ENCODE data around the gene FAM83G.
"Not testable (repeated sequence)": the region's sequence is repeated elsewhere in the genome, so short reads cannot be mapped to it uniquely, and the experiment has no call there.

DNA sequence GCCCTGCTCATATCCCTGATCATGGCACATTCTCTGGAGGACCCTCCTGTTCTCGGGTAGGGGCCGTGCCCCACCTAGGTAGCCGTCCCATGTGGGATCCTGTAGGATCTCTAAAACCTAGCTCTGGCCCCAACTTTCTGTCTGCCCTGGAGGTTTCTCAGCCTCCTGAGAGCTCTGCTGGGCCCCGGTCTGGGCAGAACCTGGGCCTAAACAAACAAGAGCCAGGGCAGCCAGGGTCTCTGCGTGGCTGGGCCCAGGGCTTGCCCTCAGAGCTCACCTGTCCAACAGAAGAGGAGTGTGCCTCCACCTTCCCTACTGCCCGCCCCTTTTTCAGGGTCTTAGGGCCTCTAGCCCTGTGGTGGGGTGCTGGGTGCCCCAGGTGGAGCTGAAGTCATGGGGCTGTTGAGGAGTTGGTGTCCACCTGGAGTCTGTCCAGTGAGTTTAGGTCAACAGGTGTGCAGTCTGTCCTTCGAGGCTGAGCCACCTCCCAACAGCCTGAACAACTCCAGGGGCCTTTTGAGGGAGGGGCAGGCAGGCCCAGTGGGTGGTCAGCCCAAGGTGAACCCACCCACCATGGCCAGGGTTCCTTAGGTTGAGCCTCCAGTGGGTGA is 16.6 kb upstream of the FAM83G start:
- not testable (repeated sequence) for TF ChIP-seq CTCF, POLR2AphosphoS5, POLR2A (IDR thresholded peaks at IDR 0.05)
